Endothelial cell of umbilical vein (primary cell): ENCODE results near the gene VPS13A.

ENCODE experiments used
- CTCF ChIP-seq, 2 donors: IDR thresholded peaks; 1 replicate in 1 of 2; 2 replicates in 1 of 2; pipeline ENCODE4 v1.5.1; 2011; ENCODE audit warnings: low read length in 2 of 2, mild to moderate bottlenecking in 2 of 2, moderate library complexity in 2 of 2, control low read depth in 1 of 2, inconsistent platforms in 1 of 2, low read depth in 1 of 2; ENCODE audit not compliant: insufficient read depth in 1 of 2; ENCODE audit errors: extremely low read depth in 1 of 2
- JUN ChIP-seq: IDR thresholded peaks from 2 replicates; pipeline ENCODE4 v1.6.1; 2011; ENCODE audit warnings: borderline replicate concordance, low read depth; ENCODE audit not compliant: insufficient read length, insufficient read depth
- POLR2A ChIP-seq: IDR thresholded peaks from 2 replicates; pipeline ENCODE4 v1.6.1; 2012; ENCODE audit warnings: low read depth, mild to moderate bottlenecking, control low read depth, low read length
- POLR2AphosphoS5 ChIP-seq: IDR thresholded peaks from 2 replicates; pipeline ENCODE4 v1.6.1; 2012; ENCODE audit warnings: low read depth, mild to moderate bottlenecking, control low read depth, low read length, moderate library complexity; ENCODE audit not compliant: insufficient read depth

GRCh38 chr9:77460938-77461337 lies 283.6 kb downstream of the VPS13A start:
- TF ChIP-seq CTCF (IDR thresholded peaks at IDR 0.05; ENCODE audit: extremely low read depth in 1 of 2, insufficient read depth in 1 of 2, low read depth in 1 of 2, low read length in 2 of 2) (no peak), JUN (no peak), POLR2A (no peak), POLR2AphosphoS5 (no peak)
